ENCODE results near the gene PTAFR.

- TF ChIP-seq CTCF (IDR thresholded peaks at IDR 0.05), result no peak
- TF ChIP-seq EP300 (IDR thresholded peaks at IDR 0.05), result no peak
- TF ChIP-seq POLR2A (IDR thresholded peaks at IDR 0.05), result no peak
Observed at GRCh38 chr1:28200234-28200873, 23.9 kb upstream of the PTAFR start.

Measured in tibial nerve (tissue), 4 donors.